GM21576 (cell line): ENCODE results near the gene BUD31.
"Not testable (repeated sequence)": the region's sequence is repeated elsewhere in the genome, so short reads cannot be mapped to it uniquely, and the experiment has no call there.

Source experiments
- ATAC-seq: cut with Tn5 transposase; IDR thresholded peaks from one replicate; pipeline ENCODE4 v1.9.1; 2021; ENCODE audit warnings: mild to moderate bottlenecking, moderate library complexity; ENCODE audit not compliant: unreplicated experiment

BUD31 gene

GRCh38 chr7:99380032-99380822 lies 28.5 kb upstream of the BUD31 start:
- peak; percentile 42 for ATAC-seq

- peak; percentile 68 for ATAC-seq
Observed at GRCh38 chr7:99380823-99381663, 27.7 kb upstream of the BUD31 start.

GRCh38 chr7:99381664-99382075 lies 27.1 kb upstream of the BUD31 start:
- no peak for ATAC-seq

GRCh38 chr7:99383203-99383602 lies 25.6 kb upstream of the BUD31 start:
- ATAC-seq = no peak

- ATAC-seq = no peak
Observed at GRCh38 chr7:99383791-99384370, 24.9 kb upstream of the BUD31 start.

GRCh38 chr7:99384523-99384922 lies 24.2 kb upstream of the BUD31 start:
- ATAC-seq = no peak

- no peak for ATAC-seq
Observed at GRCh38 chr7:99385564-99385963, 23.2 kb upstream of the BUD31 start.

GRCh38 chr7:99386584-99387238 lies 22.1 kb upstream of the BUD31 start:
- ATAC-seq = no peak

GRCh38 chr7:99387239-99387635 lies 21.5 kb upstream of the BUD31 start:
- ATAC-seq = not testable (repeated sequence)

GRCh38 chr7:99387912-99388311 lies 20.9 kb upstream of the BUD31 start:
- ATAC-seq = no peak

GRCh38 chr7:99389772-99390171 lies 19.0 kb upstream of the BUD31 start:
- no peak for ATAC-seq

- no peak for ATAC-seq
Observed at GRCh38 chr7:99390941-99391602, 17.7 kb upstream of the BUD31 start.

GRCh38 chr7:99392046-99392445 lies 16.7 kb upstream of the BUD31 start:
- ATAC-seq = no peak

- ATAC-seq = peak; percentile 50
Observed at GRCh38 chr7:99392659-99393354, 16.0 kb upstream of the BUD31 start.

GRCh38 chr7:99393355-99394187 lies 15.2 kb upstream of the BUD31 start:
- ATAC-seq = peak; percentile 7

GRCh38 chr7:99394188-99394502 lies 14.6 kb upstream of the BUD31 start:
- ATAC-seq = no peak

- ATAC-seq = no peak
Observed at GRCh38 chr7:99395616-99396327, 13.0 kb upstream of the BUD31 start.

- ATAC-seq = no peak
Observed at GRCh38 chr7:99396418-99397296, 12.1 kb upstream of the BUD31 start.
